ENCODE results near the gene SHB. TPM values are rescaled to one million over a fixed set of nuclear protein-coding genes. Genes with fewer than 3 reads are reported as not detected.

Gene SHB
- total RNA-seq, 4 donors from 2014 or later, result 17.7 to 31.4 (median 24.2) TPM

GRCh38 chr9:38092656-38093055 is 23.6 kb upstream of the SHB start:
- Histone ChIP-seq H3K36me3 (no peaks in the 10 kb centered on the region), H3K27ac (no peak overlapping the region), H3K9me3 (no peaks in the 10 kb centered on the region), H3K4me3 (no peak overlapping the region), H3K4me1 (peaks cover 0 to 20% (median 0%) of the 10 kb centered on the region in 3 donors), H3K27me3 (no peaks in the 10 kb centered on the region)
- intact Hi-C loops (cut with DNase I), result no loop called here
- DNase-seq, result no peak
- 89 to 90% methylated on average over 2 of the region's 2 CpGs for WGBS, 2 donors
- TF ChIP-seq POLR2A (IDR thresholded peaks at IDR 0.05) (no peak), CTCF (IDR thresholded peaks at IDR 0.05) (no peak)

- TF ChIP-seq CTCF (IDR thresholded peaks at IDR 0.05) (no peak), POLR2A (IDR thresholded peaks at IDR 0.05) (no peak)
- DNase-seq, result no peak
- Histone ChIP-seq H3K4me1 (peaks cover 0 to 21% (median 0%) of the 10 kb centered on the region in 3 donors), H3K36me3 (no peaks in the 10 kb centered on the region), H3K27ac (no peak overlapping the region), H3K4me3 (no peak overlapping the region), H3K9me3 (no peaks in the 10 kb centered on the region), H3K27me3 (no peaks in the 10 kb centered on the region)
- intact Hi-C loops (cut with DNase I), result no loop called here
- 87 to 88% methylated on average over 5 of the region's 5 CpGs for WGBS, 2 donors
Observed at GRCh38 chr9:38092200-38092524, 23.1 kb upstream of the SHB start.

- H3K36me3 ChIP-seq, result no peaks in the 10 kb centered on the region
- TF ChIP-seq POLR2A (IDR thresholded peaks at IDR 0.05), result no peak
- no peak for TF ChIP-seq CTCF (IDR thresholded peaks at IDR 0.05)
- DNase-seq, result no peak
- no peaks in the 10 kb centered on the region for H3K9me3 ChIP-seq
- intact Hi-C loops (cut with DNase I), result no loop called here
- no peaks in the 10 kb centered on the region for H3K27me3 ChIP-seq
- no peak overlapping the region for H3K27ac ChIP-seq
- no peak overlapping the region for H3K4me3 ChIP-seq
- 80 to 89% methylated on average over 7 of the region's 7 CpGs for WGBS, 2 donors
- H3K4me1 ChIP-seq, result peaks cover 0 to 15% (median 0%) of the 10 kb centered on the region in 3 donors
Observed at GRCh38 chr9:38091310-38092199, 22.5 kb upstream of the SHB start.

GRCh38 chr9:38090170-38090569 is 21.1 kb upstream of the SHB start:
- DNase-seq, result no peak
- no peaks in the 10 kb centered on the region for H3K36me3 ChIP-seq
- no peak overlapping the region for H3K4me3 ChIP-seq
- intact Hi-C loops (cut with DNase I), result no loop called here
- 62 to 64% methylated on average over 9 of the region's 9 CpGs for WGBS, 2 donors
- no peaks in the 10 kb centered on the region for H3K27me3 ChIP-seq
- TF ChIP-seq CTCF (IDR thresholded peaks at IDR 0.05) (no peak), POLR2A (IDR thresholded peaks at IDR 0.05) (no peak)
- H3K9me3 ChIP-seq, result no peaks in the 10 kb centered on the region
- H3K27ac ChIP-seq, result no peak overlapping the region
- H3K4me1 ChIP-seq, result peaks cover 0 to 11% (median 0%) of the 10 kb centered on the region in 3 donors

GRCh38 chr9:38089387-38090165 is 20.5 kb upstream of the SHB start:
- WGBS, 2 donors, result 83 to 100% methylated on average over 1 to 2 of the region's 2 CpGs
- H3K9me3 ChIP-seq, result no peaks in the 10 kb centered on the region
- H3K36me3 ChIP-seq, result no peaks in the 10 kb centered on the region
- no peak overlapping the region for H3K4me3 ChIP-seq
- intact Hi-C loops (cut with DNase I), result loop anchor here (10.0 kb wide), 1 partner anchor 275 kb away; no protein-coding TSS in a partner anchor
- no peaks in the 10 kb centered on the region for H3K27me3 ChIP-seq
- peaks cover 0 to 11% (median 0%) of the 10 kb centered on the region in 3 donors for H3K4me1 ChIP-seq
- no peak overlapping the region for H3K27ac ChIP-seq
- DNase-seq, result no peak
- no peak for TF ChIP-seq POLR2A (IDR thresholded peaks at IDR 0.05)
- TF ChIP-seq CTCF (IDR thresholded peaks at IDR 0.05), result no peak
